GM21515 (cell line): ENCODE data around the gene SNAP47.

Experiments
- ATAC-seq: cut with Tn5 transposase; IDR thresholded peaks from one replicate; pipeline ENCODE4 v1.9.1; 2021; ENCODE audit not compliant: unreplicated experiment

The SNAP47 gene

GRCh38 chr1:227731696-227732585, 3.3 kb upstream of the SNAP47 start:
- ATAC-seq: no peak

- ATAC-seq: no peak
Measured at GRCh38 chr1:227732586-227733308, 2.5 kb upstream of the SNAP47 start.

GRCh38 chr1:227733309-227733705, 1.9 kb upstream of the SNAP47 start:
- ATAC-seq: no peak

DNA sequence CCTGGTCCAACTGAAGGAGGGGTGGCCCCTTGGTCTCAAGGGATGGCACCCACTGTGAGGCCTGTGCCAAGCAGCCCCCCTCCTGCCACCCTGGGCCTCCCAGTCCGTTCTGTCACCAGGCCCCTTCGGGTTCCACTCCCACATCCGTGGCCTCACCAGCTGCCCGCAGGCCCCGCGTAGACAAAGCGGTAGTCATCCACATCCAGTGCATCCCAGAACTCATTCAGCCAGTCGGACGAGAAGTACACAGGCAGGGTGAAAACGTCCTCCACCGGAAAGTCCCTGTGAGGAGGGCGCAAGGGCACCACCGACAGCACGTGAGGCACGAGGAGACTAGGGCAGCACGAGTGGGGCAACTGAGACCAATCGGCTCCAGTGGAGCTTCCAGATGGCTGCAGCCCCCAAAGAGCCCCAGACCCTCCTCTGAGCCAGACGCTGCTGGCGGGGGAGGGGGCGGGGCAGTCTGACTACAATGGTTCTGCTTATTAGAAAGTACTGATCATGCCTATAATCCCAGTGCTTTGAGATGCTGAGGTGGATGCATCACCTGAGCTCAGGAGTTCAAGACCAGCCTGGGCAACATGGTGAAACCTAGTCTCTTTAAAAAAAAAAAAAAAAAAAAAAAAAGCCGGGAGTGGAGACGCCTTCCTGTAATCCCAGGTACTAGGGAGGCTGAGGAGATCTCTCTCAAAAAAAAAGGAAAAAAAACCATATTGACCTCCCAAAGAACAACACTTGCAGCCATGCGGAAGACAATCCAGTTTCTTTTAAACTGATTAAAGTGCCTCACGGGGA, 1.3 kb upstream of the SNAP47 start:
- no peak for ATAC-seq

DNA sequence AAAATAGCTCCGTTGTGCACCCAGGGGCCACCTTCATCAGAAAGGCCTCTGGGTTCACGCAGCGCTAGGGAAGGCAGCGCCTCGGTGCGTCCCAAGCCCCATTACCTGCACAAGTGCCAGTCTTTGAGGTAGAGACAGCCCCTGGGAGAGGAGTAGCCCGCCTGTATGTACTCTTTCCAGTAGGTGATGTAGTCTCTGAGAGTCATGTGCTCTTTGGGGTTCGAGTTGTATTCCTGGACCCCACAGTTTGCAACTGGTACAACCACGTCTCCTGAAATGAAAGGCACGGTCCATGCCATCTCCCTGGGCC, 734 bp upstream of the SNAP47 start:
- ATAC-seq: no peak

- ATAC-seq: no peak
Measured at GRCh38 chr1:227735539-227736285, 477 bp downstream of the SNAP47 start.

GRCh38 chr1:227736814-227737432, 1.7 kb downstream of the SNAP47 start:
- no peak for ATAC-seq

- ATAC-seq: no peak
Measured at GRCh38 chr1:227738820-227739219, 3.6 kb downstream of the SNAP47 start.

DNA sequence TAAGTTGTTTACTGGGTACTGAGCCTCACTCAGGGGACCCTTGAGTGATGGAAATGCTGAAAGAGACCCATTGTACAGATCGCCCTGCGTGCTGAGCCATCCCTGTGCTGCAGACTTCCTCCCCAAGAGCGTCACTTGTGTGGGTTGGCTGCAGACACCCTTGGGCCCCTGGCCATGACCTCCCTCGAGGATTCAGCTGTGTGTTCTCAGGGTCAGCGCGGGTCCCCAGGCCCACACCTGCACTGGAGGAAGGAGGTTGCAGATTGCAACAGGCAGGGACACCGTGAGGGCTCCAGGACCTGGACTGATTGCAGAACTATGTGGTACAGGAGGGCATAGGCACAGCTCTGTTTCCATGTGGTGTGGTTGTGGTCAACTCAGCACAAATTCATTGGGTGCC, 4.4 kb downstream of the SNAP47 start:
- ATAC-seq: no peak

GRCh38 chr1:227740401-227740960, 5.2 kb downstream of the SNAP47 start:
- ATAC-seq: no peak

GRCh38 chr1:227741166-227741870, 6.1 kb downstream of the SNAP47 start:
- ATAC-seq: no peak

GRCh38 chr1:227742738-227743715, 7.8 kb downstream of the SNAP47 start:
- ATAC-seq: no peak

DNA sequence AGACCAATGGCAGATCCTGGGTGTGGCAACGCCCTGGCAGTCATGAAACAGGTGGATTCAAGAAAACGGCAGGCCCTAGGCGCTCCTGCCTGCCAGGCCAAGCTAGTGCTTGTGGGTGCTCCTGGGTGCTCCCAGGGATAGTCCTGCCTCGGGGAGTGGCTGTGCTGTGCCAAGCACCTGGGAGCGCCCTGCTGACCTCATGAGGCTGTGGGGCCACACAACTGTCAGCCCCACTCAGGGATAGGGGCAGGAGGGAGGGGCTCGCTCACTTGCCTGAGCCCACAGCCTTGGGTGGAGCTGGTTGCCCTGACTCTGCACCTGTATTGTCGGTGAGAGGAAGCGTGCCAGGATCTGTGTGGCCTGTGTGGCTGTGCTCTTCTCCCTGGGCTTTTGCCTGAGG, 9.4 kb downstream of the SNAP47 start:
- ATAC-seq: no peak

- no peak for ATAC-seq
Measured at GRCh38 chr1:227745568-227746265, 10.5 kb downstream of the SNAP47 start.

DNA sequence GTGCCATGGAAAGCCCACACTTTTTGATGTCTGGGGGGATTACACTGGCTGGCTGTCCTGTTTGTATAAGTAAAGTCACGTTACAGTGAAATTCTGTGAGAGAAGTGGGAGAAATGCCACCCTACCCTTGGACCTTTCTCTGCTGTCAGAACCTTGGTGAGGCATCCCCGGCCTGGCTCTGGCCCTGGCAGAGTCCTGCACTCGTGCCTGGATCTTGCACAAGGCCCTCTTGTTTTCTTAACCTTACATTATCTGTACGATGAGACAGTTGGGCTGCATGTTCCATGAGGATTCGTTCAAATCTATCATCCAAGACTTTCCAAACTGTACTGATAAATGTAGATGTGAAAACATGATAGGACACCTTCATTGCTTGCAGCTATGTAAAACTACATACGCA, 11.4 kb downstream of the SNAP47 start:
- ATAC-seq: no peak

- no peak for ATAC-seq
Measured at GRCh38 chr1:227747382-227747781, 12.1 kb downstream of the SNAP47 start.

DNA sequence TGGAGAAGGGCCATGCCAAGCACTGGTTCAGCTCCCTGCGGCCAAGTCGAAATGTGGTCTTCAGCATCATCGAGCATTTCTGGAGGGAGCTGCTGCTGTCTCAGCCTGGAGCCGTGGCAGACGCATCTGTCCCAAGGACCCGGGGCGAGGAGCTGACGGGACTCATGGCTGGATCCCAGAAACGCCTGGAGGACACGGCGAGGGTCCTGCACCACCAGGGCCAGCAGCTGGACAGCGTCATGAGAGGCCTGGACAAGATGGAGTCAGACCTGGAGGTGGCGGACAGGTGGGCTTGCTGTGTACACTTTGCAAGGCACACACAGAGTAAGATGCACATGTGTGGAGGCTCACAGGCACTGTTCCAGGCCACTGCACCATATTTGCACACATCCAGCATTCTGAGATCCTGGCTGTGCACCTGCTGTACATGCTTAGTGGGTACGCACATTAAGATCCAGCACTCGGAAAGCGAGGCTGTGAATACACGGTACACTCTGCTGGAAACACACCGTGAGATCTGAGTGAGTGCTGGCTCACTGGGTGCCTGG, 12.8 kb downstream of the SNAP47 start:
- no peak for ATAC-seq
